ENCODE data around the gene PCSK2. TPM values are rescaled to one million over a fixed set of nuclear protein-coding genes. Genes with fewer than 3 reads are reported as not detected.

Gene PCSK2
- total and polyA plus RNA-seq, 4 donors = 0.08 to 0.14 (median 0.09) TPM; not detected in 1

GRCh38 chr20:17453592-17453991 lies 226.8 kb downstream of the PCSK2 start:
- H3K27me3 ChIP-seq (ENCODE audit: control insufficient read depth in 4 of 4, insufficient read depth in 4 of 4, low read length in 3 of 4) = peaks cover 0 to 11% (median 4%) of the 10 kb centered on the region in 4 donors
- no peak for DNase-seq (ENCODE audit: low spot score)
- 85% methylated on average over 22 of the region's 22 CpGs for WGBS
- H3K9ac ChIP-seq (ENCODE audit: low read depth in 1 of 2, low read length in 2 of 2) = no peak overlapping the region
- no peak for TF ChIP-seq FOXA1 (IDR thresholded peaks at IDR 0.05)
- no peak for TF ChIP-seq EGR1 (IDR thresholded peaks at IDR 0.05; ENCODE audit: low read depth in 2 of 2)
- no peak for TF ChIP-seq CTCF (IDR thresholded peaks at IDR 0.05; ENCODE audit: low read depth, low read length, missing input control)
- TF ChIP-seq REST (IDR thresholded peaks at IDR 0.05) = no peak
- TF ChIP-seq TAF1 (conservative IDR thresholded peaks at IDR 0.05) = no peak
- no peak for TF ChIP-seq NR2F2 (IDR thresholded peaks at IDR 0.05)
- no peak for TF ChIP-seq YY1 (IDR thresholded peaks at IDR 0.05)
- TF ChIP-seq ATF3 (IDR thresholded peaks at IDR 0.05) = no peak
- TF ChIP-seq HNF4G (IDR thresholded peaks at IDR 0.05) = no peak
- TF ChIP-seq GABPA (IDR thresholded peaks at IDR 0.05 in 1 of 2, conservative IDR thresholded peaks at IDR 0.05 in 1 of 2) = no peak
- TF ChIP-seq RAD21 (IDR thresholded peaks at IDR 0.05) = no peak
- no peak for TF ChIP-seq ZBTB33 (IDR thresholded peaks at IDR 0.05)
- no peak for TF ChIP-seq HNF4A (conservative IDR thresholded peaks at IDR 0.05)
- no peak for TF ChIP-seq MAX (IDR thresholded peaks at IDR 0.05)
- TF ChIP-seq RXRA (IDR thresholded peaks at IDR 0.05) = no peak
- TF ChIP-seq SP1 (IDR thresholded peaks at IDR 0.05) = no peak
- TF ChIP-seq FOXA2 (IDR thresholded peaks at IDR 0.05) = no peak
- TF ChIP-seq JUND (IDR thresholded peaks at IDR 0.05) = no peak
- no peak overlapping the region for H3K27ac ChIP-seq (ENCODE audit: low read depth in 1 of 2, low read length in 2 of 2)
- H3K4me3 ChIP-seq (ENCODE audit: low read depth in 1 of 3, low read length in 3 of 3) = no peak overlapping the region
- no peaks in the 10 kb centered on the region for H3K9me3 ChIP-seq (ENCODE audit: control insufficient read depth in 4 of 4, low read length in 3 of 4)
- no peaks in the 10 kb centered on the region for H3K36me3 ChIP-seq (ENCODE audit: control insufficient read depth in 4 of 4, insufficient read depth in 3 of 4, low read depth in 1 of 4, low read length in 3 of 4)
- no peaks in the 10 kb centered on the region for H3K4me1 ChIP-seq (ENCODE audit: control insufficient read depth in 4 of 4, insufficient read depth in 4 of 4, low read length in 3 of 4)

Measured in liver (tissue), 9 donors.